SK-N-SH (cell line): ENCODE data around the gene SAE1. TPM values are rescaled to one million over a fixed set of nuclear protein-coding genes. Genes with fewer than 3 reads are reported as not detected.

Source experiments
- CTCF ChIA-PET: fragments of 300-600, 350-600 bp; formaldehyde crosslinking; extraction: SDS; loops from one replicate; lab custom pipeline; 2021; lab: Yijun Ruan, JAX
- POLR2A ChIA-PET: fragments of 350-600 bp; sonication (Branson Sonifier 250); formaldehyde crosslinking; extraction: SDS; loops from one replicate; lab custom pipeline; 2020; ENCODE audit warnings: antibody characterized with exemption, inconsistent platforms; lab: Yijun Ruan, JAX
- DNase-seq: peaks from one replicate; pipeline ENCODE4 v3.0.0; 2012
- H2AFZ ChIP-seq: fragments of 200-600 bp; sonication (generic); 2 replicates; pipeline ENCODE4 v1.8.1; 2016; ENCODE audit warnings: antibody characterized with exemption, mild to moderate bottlenecking, low read depth
- H3F3A ChIP-seq: fragments of 200-600 bp; sonication (generic); replicated peaks from 2 replicates; pipeline ENCODE3; 2016; ENCODE audit warnings: antibody characterized with exemption, mild to moderate bottlenecking; ENCODE audit not compliant: insufficient read depth
- H3K27ac ChIP-seq, 2 experiments: fragments of 200-500 bp in 1 of 2; fragments of 200-600 bp in 1 of 2; sonication (Bioruptor generic) in 1 of 2; sonication (generic), shearing (Covaris generic) in 1 of 2; 2 replicates each; pipeline versions ENCODE4 v1.5.1 to v1.6.1; 2014 to 2016; ENCODE audit warnings: low read depth in 2 of 2, inconsistent platforms in 1 of 2, low read length in 1 of 2, mild to moderate bottlenecking in 1 of 2, mixed read lengths in 1 of 2
- H3K27me3 ChIP-seq: fragments of 200-600 bp; sonication (generic), shearing (Covaris generic); 2 replicates; pipeline ENCODE4 v1.6.1; 2016; ENCODE audit warnings: mixed run types; ENCODE audit not compliant: insufficient read depth
- H3K36me3 ChIP-seq, 2 experiments: fragments of 200-500 bp in 1 of 2; fragments of 200-600 bp in 1 of 2; sonication (Bioruptor generic) in 1 of 2; sonication (generic) in 1 of 2; replicated peaks in 1 of 2; 2 replicates each; pipeline versions ENCODE3 to v1.5.1; 2014 to 2016; ENCODE audit warnings: low read length in 1 of 2, mild to moderate bottlenecking in 1 of 2; ENCODE audit not compliant: insufficient read depth in 2 of 2, control insufficient read depth in 1 of 2
- H3K4me1 ChIP-seq, 2 experiments: fragments of 200-500 bp in 1 of 2; fragments of 200-600 bp in 1 of 2; sonication (Bioruptor generic) in 1 of 2; sonication (generic), shearing (Covaris generic) in 1 of 2; 2 replicates each; pipeline versions ENCODE4 v1.5.1 to v1.6.1; 2014 to 2016; ENCODE audit warnings: low read depth in 1 of 2, low read length in 1 of 2, mixed run types in 1 of 2; ENCODE audit not compliant: insufficient read depth in 2 of 2, control insufficient read depth in 1 of 2
- H3K4me2 ChIP-seq: fragments of 200-600 bp; sonication (generic), shearing (Covaris generic); 2 replicates; pipeline ENCODE4 v1.6.1; 2017; ENCODE audit warnings: mixed run types
- H3K4me3 ChIP-seq, 2 experiments: fragments of 200-500 bp in 1 of 2; fragments of 200-600 bp in 1 of 2; sonication (Bioruptor generic) in 1 of 2; sonication (generic), shearing (Covaris generic) in 1 of 2; 2 replicates each; pipeline versions ENCODE4 v1.5.1 to v1.8.1; 2014 to 2016; ENCODE audit warnings: low read depth in 2 of 2, inconsistent platforms in 1 of 2, low read length in 1 of 2, mild to moderate bottlenecking in 1 of 2, mixed read lengths in 1 of 2, moderate library complexity in 1 of 2
- H3K79me2 ChIP-seq: fragments of 200-600 bp; sonication (generic); 2 replicates; pipeline ENCODE4 v1.8.1; 2017; ENCODE audit warnings: mild to moderate bottlenecking; ENCODE audit not compliant: insufficient read depth
- H3K9ac ChIP-seq: fragments of 200-600 bp; sonication (generic); 2 replicates; pipeline ENCODE4 v1.6.1; 2017; ENCODE audit warnings: mixed run types
- H3K9me2 ChIP-seq: fragments of 200-600 bp; sonication (generic); 2 replicates; pipeline ENCODE4 v1.6.1; 2017; ENCODE audit warnings: mixed run types
- H3K9me3 ChIP-seq: fragments of 200-600 bp; sonication (generic); 2 replicates; pipeline ENCODE4 v1.6.1; 2017; ENCODE audit warnings: mixed run types, mild to moderate bottlenecking, moderate library complexity
- H4K20me1 ChIP-seq: fragments of 200-600 bp; sonication (generic); 2 replicates; pipeline ENCODE4 v1.6.1; 2017; ENCODE audit warnings: mild to moderate bottlenecking, mixed run types; ENCODE audit not compliant: insufficient read depth
- CTCF ChIP-seq: fragments of 200-600 bp; sonication (generic); IDR thresholded peaks from 2 replicates; pipeline ENCODE4 v1.6.1; 2017; ENCODE audit warnings: antibody characterized with exemption, mild to moderate bottlenecking, moderate library complexity
- ELF1 ChIP-seq: IDR thresholded peaks from 2 replicates; pipeline ENCODE4 v1.4.0; 2012
- EP300 ChIP-seq, 2 experiments: IDR thresholded peaks; 2 replicates each; pipeline versions ENCODE4 v1.4.0 to v1.6.1; 2012; ENCODE audit warnings: borderline replicate concordance in 1 of 2, low read depth in 1 of 2, low read length in 1 of 2
- EZH2phosphoT487 ChIP-seq: fragments of 200-600 bp; sonication (generic); IDR thresholded peaks from 2 replicates; pipeline ENCODE4 v1.6.1; 2017; ENCODE audit warnings: low read depth, mixed run types, mild to moderate bottlenecking, antibody characterized with exemption, moderate library complexity, borderline replicate concordance
- FOSL2 ChIP-seq: IDR thresholded peaks from 2 replicates; pipeline ENCODE4 v1.4.0; 2012; ENCODE audit warnings: low read depth, mild to moderate bottlenecking, moderate library complexity, borderline replicate concordance
- FOXJ3 ChIP-seq: sonication (generic); formaldehyde crosslinking; IDR thresholded peaks from 2 replicates; pipeline ENCODE4 v1.5.1; 2020; ENCODE audit warnings: mild to moderate bottlenecking, missing genetic modification reagents
- GABPA ChIP-seq: IDR thresholded peaks from 2 replicates; pipeline ENCODE4 v1.4.0; 2012; ENCODE audit warnings: low read depth, mild to moderate bottlenecking
- IRF3 ChIP-seq: fragments of 150-350 bp; IDR thresholded peaks from 2 replicates; pipeline ENCODE4 v1.6.1; 2016; ENCODE audit warnings: mild to moderate bottlenecking, low read depth, low read length
- JUND ChIP-seq: IDR thresholded peaks from 2 replicates; pipeline ENCODE4 v1.4.0; 2012
- MXI1 ChIP-seq: IDR thresholded peaks from 2 replicates; pipeline ENCODE4 v1.6.1; 2012; ENCODE audit warnings: mild to moderate bottlenecking, low read depth, low read length, improper control_type of control experiment
- NRF1 ChIP-seq: IDR thresholded peaks from 2 replicates; pipeline ENCODE4 v1.6.1; 2012; ENCODE audit warnings: low read depth, mild to moderate bottlenecking, low read length
- POLR2AphosphoS5 ChIP-seq: IDR thresholded peaks from 2 replicates; pipeline ENCODE4 v1.6.1; 2012; ENCODE audit warnings: low read depth, low read length
- RAD21 ChIP-seq: IDR thresholded peaks from 2 replicates; pipeline ENCODE4 v1.6.1; 2012; ENCODE audit warnings: mild to moderate bottlenecking, low read length
- RFX5 ChIP-seq: IDR thresholded peaks from 2 replicates; pipeline ENCODE4 v1.6.1; 2012; ENCODE audit warnings: mild to moderate bottlenecking, improper control_type of control experiment, low read length
- RXRA ChIP-seq: IDR thresholded peaks from 2 replicates; pipeline ENCODE4 v1.4.0; 2012; ENCODE audit warnings: low read depth, mild to moderate bottlenecking, borderline replicate concordance
- TEAD4 ChIP-seq: IDR thresholded peaks from 2 replicates; pipeline ENCODE4 v1.4.0; 2012; ENCODE audit warnings: mild to moderate bottlenecking, borderline replicate concordance; ENCODE audit not compliant: insufficient read depth
- USF1 ChIP-seq: IDR thresholded peaks from 2 replicates; pipeline ENCODE4 v1.4.0; 2012; ENCODE audit warnings: low read depth, borderline replicate concordance
- YY1 ChIP-seq: IDR thresholded peaks from 2 replicates; pipeline ENCODE4 v1.4.0; 2012; ENCODE audit warnings: low read depth, mild to moderate bottlenecking
- WGBS: methylation state at CpG from one replicate; pipeline ENCODE4 v1.1.6; 2017; ENCODE audit warnings: low lambda C conversion rate; 5-methylcytosine and 5-hydroxymethylcytosine counted together
- polyA plus RNA-seq, 3 experiments: library from polyadenylated mRNA; depleted of rRNA; stranded (reverse); fragments of >200 nt; gene quantifications; 2 replicates each; pipeline ENCODE4 v1.2.3, GENCODE V29; 2012

SAE1 gene
- polyA plus RNA-seq, 1 of the 3 experiments (the other 2 are of a cell fraction) = 123 TPM

GRCh38 chr19:47133021-47133471 lies 2.4 kb downstream of the SAE1 start:
- peaks cover 2 to 18% of the 10 kb centered on the region in 2 experiments; a peak in 3 of 4 replicates for H3K4me1 ChIP-seq
- peaks cover 0 to 11% of the 10 kb centered on the region in 2 experiments for H3K36me3 ChIP-seq
- no peak overlapping the region for H3K4me3 ChIP-seq
- ChIA-PET CTCF (interaction anchor here (0.7 to 2.0 kb wide), 6 partner anchors 47 to 120 kb away, joined by 3 to 10 read pairs (median 3); no protein-coding TSS in a partner anchor), POLR2A (no interaction called here)
- H3K4me2 ChIP-seq = peak overlapping the region; percentile 87; the same call in 1 of the 2 replicates
- no peaks in the 10 kb centered on the region for H3F3A ChIP-seq
- H3K9me3 ChIP-seq = no peaks in the 10 kb centered on the region
- H3K79me2 ChIP-seq = peaks cover 73% of the 10 kb centered on the region
- 91% methylated on average over 11 of the region's 11 CpGs for WGBS
- peaks cover 62% of the 10 kb centered on the region for H4K20me1 ChIP-seq
- TF ChIP-seq TEAD4 (no peak), POLR2AphosphoS5 (no peak), IRF3 (no peak), EZH2phosphoT487 (no peak), GABPA (no peak), EP300 (IDR thresholded peaks at IDR 0.05; ENCODE audit: borderline replicate concordance in 1 of 2, low read depth in 1 of 2, low read length in 1 of 2) (no peak), USF1 (no peak), CTCF (no peak), FOSL2 (no peak), JUND (no peak), ELF1 (no peak), RAD21 (no peak), MXI1 (no peak), FOXJ3 (CRISPR knock-in tag) (no peak), NRF1 (no peak), RFX5 (no peak), YY1 (no peak), RXRA (no peak)
- TF ChIP-seq, all 33 proteins: peak for 0
- H2AFZ ChIP-seq = no peak overlapping the region
- DNase-seq = no peak
- H3K9ac ChIP-seq = no peak overlapping the region
- no peaks in the 10 kb centered on the region for H3K9me2 ChIP-seq
- H3K27me3 ChIP-seq = no peaks in the 10 kb centered on the region
- no peak overlapping the region for H3K27ac ChIP-seq
